Endothelial cell of umbilical vein (primary cell): Measurements from ENCODE around the gene CAPZA2. TPM values are rescaled to one million over a fixed set of nuclear protein-coding genes. Genes with fewer than 3 reads are reported as not detected.

Source experiments
- BruUV-seq: library from RNA; stranded (reverse); fragments of 400-500 nt; replicated peaks from 2 replicates; lab custom pipeline; 2021; lab: Mats Ljungman, UMichigan
- CTCF ChIA-PET: fragments of 300-600, 350-600 bp; sonication (Branson Sonifier 250); formaldehyde crosslinking; loops from one replicate; lab custom pipeline; 2021; ENCODE audit warnings: antibody characterized with exemption, inconsistent platforms; lab: Charles Lee
- POLR2A ChIA-PET: fragments of 300-600, 350-600 bp; sonication (Branson Sonifier 250); formaldehyde crosslinking; loops from one replicate; lab custom pipeline; 2021; ENCODE audit warnings: antibody characterized with exemption, inconsistent platforms; lab: Charles Lee
- DNase-seq: peaks from one replicate; pipeline ENCODE4 v3.0.0-alpha.2; 2011; ENCODE audit warnings: low read depth, low spot score
- FAIRE-seq: peaks from 2 replicates; lab custom pipeline; 2011; peaks lifted over from hg19 to GRCh38; lab: Jason Lieb, UNC
- H2AFZ ChIP-seq: 2 replicates; pipeline ENCODE4 v1.6.0; 2012; ENCODE audit warnings: low read depth, low read length, control low read depth, inconsistent platforms
- H3K27ac ChIP-seq: 2 replicates; pipeline ENCODE4 v1.5.1; 2011; ENCODE audit warnings: low read depth, mild to moderate bottlenecking, control low read depth, low read length, moderate library complexity; ENCODE audit not compliant: insufficient read depth
- H3K27me3 ChIP-seq, 2 experiments: 2 replicates each; pipeline versions ENCODE4 v1.6.0 to v1.6.1; 2011; ENCODE audit warnings: low read length in 2 of 2, mixed read lengths in 1 of 2; ENCODE audit not compliant: control insufficient read depth in 2 of 2, insufficient read depth in 2 of 2
- H3K36me3 ChIP-seq, 2 experiments: 2 replicates in 1 of 2; 3 replicates in 1 of 2; pipeline ENCODE4 v1.5.1; 2011; ENCODE audit warnings: low read length in 2 of 2, mild to moderate bottlenecking in 1 of 2, moderate library complexity in 1 of 2; ENCODE audit not compliant: control insufficient read depth in 2 of 2, insufficient read depth in 2 of 2; ENCODE audit errors: extremely low read depth in 1 of 2
- H3K4me1 ChIP-seq: 3 replicates; pipeline ENCODE4 v1.5.1; 2011; ENCODE audit warnings: mild to moderate bottlenecking, low read length; ENCODE audit not compliant: control insufficient read depth, insufficient read depth; ENCODE audit errors: extremely low read depth
- H3K4me2 ChIP-seq: 2 replicates; pipeline ENCODE4 v1.6.1; 2011; ENCODE audit warnings: low read length, control low read depth, mixed read lengths; ENCODE audit not compliant: insufficient read depth
- H3K4me3 ChIP-seq, 3 experiments: fragments of 200-600 bp in 1 of 3; sonication (generic), shearing (Covaris generic) in 1 of 3; replicated peaks in 1 of 3; 2 replicates each; pipeline ENCODE4 v1.5.1; 2011 to 2016; ENCODE audit warnings: control low read depth in 3 of 3, low read length in 3 of 3, mild to moderate bottlenecking in 2 of 3, inconsistent platforms in 1 of 3, low read depth in 1 of 3, moderate library complexity in 1 of 3; ENCODE audit not compliant: insufficient read depth in 1 of 3
- H3K79me2 ChIP-seq: 2 replicates; pipeline ENCODE4 v1.6.0; 2012; ENCODE audit warnings: low read length, inconsistent platforms; ENCODE audit not compliant: control insufficient read depth, insufficient read depth
- H3K9ac ChIP-seq: replicated peaks from 2 replicates; pipeline ENCODE3; 2011; ENCODE audit warnings: low read length, control low read depth; ENCODE audit not compliant: insufficient read depth; ENCODE audit errors: extremely low read depth
- H3K9me1 ChIP-seq: replicated peaks from 3 replicates; pipeline ENCODE4 v1.6.0; 2011; ENCODE audit warnings: mild to moderate bottlenecking, low read length; ENCODE audit not compliant: control insufficient read depth, insufficient read depth; ENCODE audit errors: extremely low read depth
- H3K9me3 ChIP-seq: replicated peaks from 2 replicates; pipeline ENCODE4 v1.5.1; 2012; ENCODE audit warnings: low read length, inconsistent platforms; ENCODE audit not compliant: control insufficient read depth, insufficient read depth
- H4K20me1 ChIP-seq: replicated peaks from 2 replicates; pipeline ENCODE3; 2011; ENCODE audit warnings: mild to moderate bottlenecking, low read length; ENCODE audit not compliant: control insufficient read depth, insufficient read depth; ENCODE audit errors: extremely low read depth
- FOS ChIP-seq: IDR thresholded peaks from 2 replicates; pipeline ENCODE4 v1.6.1; 2011; ENCODE audit warnings: mild to moderate bottlenecking, low read length, moderate library complexity, borderline replicate concordance; ENCODE audit not compliant: insufficient read depth
- GATA2 ChIP-seq: IDR thresholded peaks from 2 replicates; pipeline ENCODE4 v1.7.0; 2011; ENCODE audit warnings: low read depth, mild to moderate bottlenecking, moderate library complexity, mixed read lengths, low read length; ENCODE audit not compliant: insufficient read length, insufficient read depth
- MYC ChIP-seq: IDR thresholded peaks from one replicate; pipeline ENCODE4 v1.6.1; 2011; ENCODE audit warnings: mild to moderate bottlenecking, low read depth, low read length
- POLR2A ChIP-seq: IDR thresholded peaks from 2 replicates; pipeline ENCODE4 v1.6.1; 2012; ENCODE audit warnings: low read depth, mild to moderate bottlenecking, control low read depth, low read length
- POLR2AphosphoS5 ChIP-seq: IDR thresholded peaks from 2 replicates; pipeline ENCODE4 v1.6.1; 2012; ENCODE audit warnings: low read depth, mild to moderate bottlenecking, control low read depth, low read length, moderate library complexity; ENCODE audit not compliant: insufficient read depth
- dilution Hi-C: fragments of 300-500 bp; cut with MboI; formaldehyde crosslinking; loops from one replicate; pipeline ENCODE4 v1.15.0; 2019; ENCODE audit warnings: low sequenced_read_pairs; ENCODE audit not compliant: extremely low pct_ligation_motif_present
- intact Hi-C: fragments of 100-400 bp; cut with micrococcal nuclease; formaldehyde crosslinking; loops from one replicate; pipeline ENCODE4 v1.10.0; 2022
- polyA plus RNA-seq, 4 experiments: library from polyadenylated mRNA; depleted of rRNA in 3 of 4; stranded (reverse) in 3 of 4; unstranded in 1 of 4; fragments of >200 nt; gene quantifications; 2 replicates each; pipeline versions ENCODE4 v1.2.1 to v1.2.3, GENCODE V29; 2011 to 2012; ENCODE audit warnings: missing spikeins in 1 of 4
- total RNA-seq: library from RNA; stranded (reverse); gene quantifications from 2 replicates; pipeline ENCODE4 v1.2.3, GENCODE V29; 2021
- TF ChIP-seq, protein P1 (sequence below): IDR thresholded peaks from 2 replicates; pipeline ENCODE4 v1.6.1; 2011; ENCODE audit not compliant: insufficient read depth, insufficient read length
- TF ChIP-seq, protein P2 (sequence below), 2 donors: IDR thresholded peaks; 1 replicate in 1 of 2; 2 replicates in 1 of 2; pipeline ENCODE4 v1.5.1; 2011; ENCODE audit warnings: low read length in 2 of 2, mild to moderate bottlenecking in 2 of 2, moderate library complexity in 2 of 2, control low read depth in 1 of 2, inconsistent platforms in 1 of 2, low read depth in 1 of 2; ENCODE audit not compliant: insufficient read depth in 1 of 2; ENCODE audit errors: extremely low read depth in 1 of 2

The CAPZA2 gene
- total and polyA plus RNA-seq, 2 donors (not counting 3 experiments of a cell fraction or from before 2014, with no cell fraction given) = 48.1 to 347 TPM

DNA sequence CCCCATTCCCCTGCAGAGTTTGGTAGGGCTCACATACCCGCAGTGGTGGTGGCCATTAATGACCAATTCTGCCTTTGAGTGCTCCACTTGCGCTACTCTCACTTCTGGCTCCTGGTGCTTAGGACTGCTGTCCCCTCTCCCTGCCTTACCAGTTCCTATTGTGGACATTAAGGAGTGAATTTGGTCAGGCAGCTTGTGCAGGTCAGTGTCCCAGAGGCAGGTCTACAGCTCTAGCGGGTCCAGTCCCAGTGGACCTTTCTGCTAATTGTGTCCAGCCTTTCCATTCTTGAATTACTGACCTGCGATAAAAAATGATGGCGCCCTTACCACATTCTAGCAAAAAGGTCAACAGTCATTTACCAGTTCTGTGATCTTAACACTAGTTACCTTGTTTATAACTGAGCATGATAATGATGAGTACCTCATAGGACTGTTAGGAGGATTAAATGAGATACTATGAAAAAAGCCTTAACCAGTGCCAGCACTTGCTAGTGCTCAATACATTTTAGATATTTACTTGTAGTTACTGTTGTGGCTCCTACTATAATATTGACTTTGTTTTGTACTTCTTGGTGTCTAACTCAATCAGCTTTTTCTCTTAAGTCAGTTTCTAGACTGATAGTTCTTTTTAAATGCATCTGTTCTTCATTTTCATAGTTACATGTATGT lies 105.0 kb downstream of the CAPZA2 start:
- DNase-seq (no peak), FAIRE-seq (no peak)
- H3K9ac ChIP-seq = no peak overlapping the region
- no peak overlapping the region for H3K4me3 ChIP-seq
- dilution Hi-C loops = no loop called here
- no peak for TF ChIP-seq POLR2AphosphoS5
- H3K4me2 ChIP-seq = no peak overlapping the region
- no peak overlapping the region for H3K27ac ChIP-seq
- BruUV-seq = no TSS peak
- CTCF ChIA-PET = interaction anchor here (0.7 to 1.2 kb wide), 5 partner anchors 17 to 160 kb away, joined by 3 to 4 read pairs (median 3); no protein-coding TSS in a partner anchor
- H3K4me1 ChIP-seq = no peaks in the 10 kb centered on the region
- no peaks in the 10 kb centered on the region for H3K9me1 ChIP-seq
- POLR2A ChIA-PET = no interaction called here
- no peaks in the 10 kb centered on the region for H3K9me3 ChIP-seq
- peaks cover 32% of the 10 kb centered on the region for H3K79me2 ChIP-seq
- H3K27me3 ChIP-seq = no peaks in the 10 kb centered on the region
- intact Hi-C loops = no loop called here
- H2AFZ ChIP-seq = no peak overlapping the region
- no peaks in the 10 kb centered on the region for H3K36me3 ChIP-seq
- no peaks in the 10 kb centered on the region for H4K20me1 ChIP-seq

DNA sequence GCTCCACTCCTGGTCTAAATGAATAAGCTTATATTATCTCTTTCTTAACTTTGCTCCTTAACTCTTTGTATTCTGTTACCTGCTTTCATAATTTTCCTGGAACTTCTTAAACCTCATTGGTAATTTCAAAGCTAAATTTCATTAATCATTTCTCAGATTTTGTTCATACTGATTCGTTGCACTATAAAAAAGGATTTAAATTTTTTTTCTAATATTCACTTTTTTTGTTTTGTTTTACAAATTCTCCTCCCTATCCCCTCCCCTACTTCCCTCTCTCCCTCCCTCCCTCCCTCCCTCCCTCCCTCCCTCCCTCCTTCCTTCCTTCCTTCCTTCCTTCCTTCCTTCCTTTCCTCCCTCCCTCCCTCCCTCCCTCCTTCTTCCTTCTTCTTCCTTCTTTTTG lies 105.6 kb downstream of the CAPZA2 start:
- FAIRE-seq (no peak), DNase-seq (no peak)
- H3K36me3 ChIP-seq = no peaks in the 10 kb centered on the region
- BruUV-seq = no TSS peak
- H3K9ac ChIP-seq = no peak overlapping the region
- H3K4me1 ChIP-seq = no peaks in the 10 kb centered on the region
- H3K9me1 ChIP-seq = no peaks in the 10 kb centered on the region
- no peaks in the 10 kb centered on the region for H3K27me3 ChIP-seq
- intact Hi-C loops = no loop called here
- no peak overlapping the region for H3K4me3 ChIP-seq
- POLR2A ChIA-PET = no interaction called here
- no peaks in the 10 kb centered on the region for H3K9me3 ChIP-seq
- dilution Hi-C loops = no loop called here
- no peak overlapping the region for H3K4me2 ChIP-seq
- H2AFZ ChIP-seq = no peak overlapping the region
- H4K20me1 ChIP-seq = no peaks in the 10 kb centered on the region
- H3K79me2 ChIP-seq = peaks cover 33% of the 10 kb centered on the region
- TF ChIP-seq, protein P1, sequence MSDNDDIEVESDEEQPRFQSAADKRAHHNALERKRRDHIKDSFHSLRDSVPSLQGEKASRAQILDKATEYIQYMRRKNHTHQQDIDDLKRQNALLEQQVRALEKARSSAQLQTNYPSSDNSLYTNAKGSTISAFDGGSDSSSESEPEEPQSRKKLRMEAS = no peak
- TF ChIP-seq GATA2 = no peak
- TF ChIP-seq FOS = no peak
- no peak for TF ChIP-seq MYC
- TF ChIP-seq, protein P2, sequence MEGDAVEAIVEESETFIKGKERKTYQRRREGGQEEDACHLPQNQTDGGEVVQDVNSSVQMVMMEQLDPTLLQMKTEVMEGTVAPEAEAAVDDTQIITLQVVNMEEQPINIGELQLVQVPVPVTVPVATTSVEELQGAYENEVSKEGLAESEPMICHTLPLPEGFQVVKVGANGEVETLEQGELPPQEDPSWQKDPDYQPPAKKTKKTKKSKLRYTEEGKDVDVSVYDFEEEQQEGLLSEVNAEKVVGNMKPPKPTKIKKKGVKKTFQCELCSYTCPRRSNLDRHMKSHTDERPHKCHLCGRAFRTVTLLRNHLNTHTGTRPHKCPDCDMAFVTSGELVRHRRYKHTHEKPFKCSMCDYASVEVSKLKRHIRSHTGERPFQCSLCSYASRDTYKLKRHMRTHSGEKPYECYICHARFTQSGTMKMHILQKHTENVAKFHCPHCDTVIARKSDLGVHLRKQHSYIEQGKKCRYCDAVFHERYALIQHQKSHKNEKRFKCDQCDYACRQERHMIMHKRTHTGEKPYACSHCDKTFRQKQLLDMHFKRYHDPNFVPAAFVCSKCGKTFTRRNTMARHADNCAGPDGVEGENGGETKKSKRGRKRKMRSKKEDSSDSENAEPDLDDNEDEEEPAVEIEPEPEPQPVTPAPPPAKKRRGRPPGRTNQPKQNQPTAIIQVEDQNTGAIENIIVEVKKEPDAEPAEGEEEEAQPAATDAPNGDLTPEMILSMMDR (IDR thresholded peaks at IDR 0.05; ENCODE audit: extremely low read depth in 1 of 2, insufficient read depth in 1 of 2, low read depth in 1 of 2, low read length in 2 of 2) = no peak
- no peak for TF ChIP-seq POLR2A
- no peak overlapping the region for H3K27ac ChIP-seq
- CTCF ChIA-PET = interaction anchor here (0.7 to 1.2 kb wide), 3 partner anchors 17 to 109 kb away, joined by 3 to 4 read pairs (median 4); no protein-coding TSS in a partner anchor
